Nephron progenitor cell (in vitro differentiated cells): Measurements from ENCODE around the gene SERINC4.

Experiments
- DNase-seq: peaks from one replicate; pipeline ENCODE4 v3.0.0; 2021
- H3K27ac Mint-ChIP-seq: 2 replicates; pipeline ENCODE4 v1.8.0; 2021; ENCODE audit warnings: mild to moderate bottlenecking, moderate library complexity, mixed read lengths
- H3K27me3 Mint-ChIP-seq: 2 replicates; pipeline ENCODE4 v1.8.0; 2021; ENCODE audit warnings: mild to moderate bottlenecking, low read depth, mixed read lengths; ENCODE audit not compliant: poor library complexity
- H3K36me3 Mint-ChIP-seq: 2 replicates; pipeline ENCODE4 v1.8.0; 2021; ENCODE audit warnings: low read depth, mixed read lengths
- H3K4me1 Mint-ChIP-seq: 2 replicates; pipeline ENCODE4 v1.8.0; 2021; ENCODE audit warnings: mixed read lengths
- H3K4me3 Mint-ChIP-seq: 2 replicates; pipeline ENCODE4 v1.8.0; 2021; ENCODE audit warnings: mild to moderate bottlenecking, moderate library complexity, mixed read lengths
- H3K9me3 Mint-ChIP-seq: 2 replicates; pipeline ENCODE4 v1.8.0; 2021; ENCODE audit warnings: mild to moderate bottlenecking, moderate library complexity, mixed read lengths
- TF ChIP-seq, protein P1 (sequence below): fragments of 200-600 bp; sonication (generic); IDR thresholded peaks from 2 replicates; pipeline ENCODE4 v1.5.0; 2021; ENCODE audit warnings: antibody characterized with exemption

SERINC4 gene

DNA sequence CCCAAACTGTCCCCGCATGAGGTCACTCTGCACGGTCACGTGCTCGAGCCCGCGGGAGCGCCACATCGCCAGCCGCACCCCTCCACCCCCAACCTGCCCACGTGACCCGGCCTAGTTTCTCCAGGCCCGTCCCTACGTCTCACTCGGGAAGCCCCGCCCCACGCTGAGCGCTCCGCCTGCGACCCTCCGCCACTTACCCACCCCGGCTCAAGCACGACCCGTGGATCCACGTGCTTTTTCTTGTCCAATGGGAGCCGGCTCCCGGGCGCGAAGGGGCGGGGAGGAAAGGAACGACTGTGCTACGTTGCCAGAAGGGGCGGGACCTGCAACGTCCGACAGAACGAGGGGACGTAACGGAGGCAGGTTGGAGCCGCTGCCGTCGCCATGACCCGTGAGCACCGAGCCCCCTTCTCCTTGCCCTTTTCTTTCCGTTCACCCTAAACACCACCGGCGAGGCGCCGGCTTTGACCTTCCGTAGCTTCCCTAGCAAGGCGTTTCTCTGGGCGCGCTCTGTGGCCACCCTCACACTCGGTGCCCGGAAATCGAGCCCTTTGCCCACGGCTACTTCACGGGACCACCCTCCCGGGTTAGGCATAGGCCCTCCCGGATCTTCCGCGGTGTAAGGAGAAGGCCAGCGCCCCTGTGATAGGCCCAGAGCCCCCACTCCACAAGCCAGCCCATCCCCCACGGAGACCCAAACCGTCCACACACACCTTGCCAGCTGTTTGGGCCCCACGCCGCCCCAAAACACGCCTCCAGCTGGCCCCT, 7.8 kb downstream of the SERINC4 start, which contains the start of gene SERF2:
Gene SERF2, plus strand, starts transcription at position 328 of the 768 bp plus-strand sequence. Its CDS starts 57 bp downstream, at position 385.
- no peaks in the 10 kb centered on the region for H3K27me3 Mint-ChIP-seq

DNA sequence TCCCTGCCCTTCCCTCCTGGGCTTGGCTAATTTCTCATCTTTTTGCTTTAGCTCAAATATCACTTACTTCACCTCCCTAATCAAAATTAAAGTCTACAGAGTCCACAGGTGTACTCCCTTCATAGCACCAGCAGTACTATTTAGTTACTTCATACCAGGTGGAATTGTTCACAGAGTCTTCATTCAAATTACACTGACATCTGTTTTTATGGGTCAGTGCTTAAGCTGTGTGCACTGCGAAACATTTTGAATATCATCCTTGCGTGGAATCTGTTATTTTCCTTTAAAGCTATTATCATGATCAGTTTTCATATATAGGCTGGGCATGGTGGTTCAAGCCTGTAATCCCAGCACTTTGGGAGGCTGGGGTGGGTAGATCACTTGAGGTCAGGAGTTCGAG, 10.6 kb downstream of the SERINC4 start:
- Mint-ChIP-seq H3K9me3 (peaks cover 11% of the 10 kb centered on the region), H3K27ac (peak overlapping the region; percentile 15), H3K27me3 (no peaks in the 10 kb centered on the region), H3K4me1 (peaks cover 23% of the 10 kb centered on the region), H3K4me3 (no peak overlapping the region), H3K36me3 (peaks cover 9% of the 10 kb centered on the region)
- no peak for DNase-seq
- TF ChIP-seq, protein P1, sequence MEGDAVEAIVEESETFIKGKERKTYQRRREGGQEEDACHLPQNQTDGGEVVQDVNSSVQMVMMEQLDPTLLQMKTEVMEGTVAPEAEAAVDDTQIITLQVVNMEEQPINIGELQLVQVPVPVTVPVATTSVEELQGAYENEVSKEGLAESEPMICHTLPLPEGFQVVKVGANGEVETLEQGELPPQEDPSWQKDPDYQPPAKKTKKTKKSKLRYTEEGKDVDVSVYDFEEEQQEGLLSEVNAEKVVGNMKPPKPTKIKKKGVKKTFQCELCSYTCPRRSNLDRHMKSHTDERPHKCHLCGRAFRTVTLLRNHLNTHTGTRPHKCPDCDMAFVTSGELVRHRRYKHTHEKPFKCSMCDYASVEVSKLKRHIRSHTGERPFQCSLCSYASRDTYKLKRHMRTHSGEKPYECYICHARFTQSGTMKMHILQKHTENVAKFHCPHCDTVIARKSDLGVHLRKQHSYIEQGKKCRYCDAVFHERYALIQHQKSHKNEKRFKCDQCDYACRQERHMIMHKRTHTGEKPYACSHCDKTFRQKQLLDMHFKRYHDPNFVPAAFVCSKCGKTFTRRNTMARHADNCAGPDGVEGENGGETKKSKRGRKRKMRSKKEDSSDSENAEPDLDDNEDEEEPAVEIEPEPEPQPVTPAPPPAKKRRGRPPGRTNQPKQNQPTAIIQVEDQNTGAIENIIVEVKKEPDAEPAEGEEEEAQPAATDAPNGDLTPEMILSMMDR = no peak

More for the DNA sequence above, 7.8 kb downstream of the SERINC4 start, which contains the start of gene SERF2:
- Mint-ChIP-seq H3K4me1 (peaks cover 46% of the 10 kb centered on the region), H3K36me3 (peaks cover 33% of the 10 kb centered on the region), H3K27ac (peak within 1 kb of the TSS; percentile 99), H3K4me3 (peak within 1 kb of the TSS; percentile 98), H3K9me3 (peaks cover 5% of the 10 kb centered on the region)
- TF ChIP-seq, protein P1 = no peak
- peak; percentile 99 for DNase-seq

DNA sequence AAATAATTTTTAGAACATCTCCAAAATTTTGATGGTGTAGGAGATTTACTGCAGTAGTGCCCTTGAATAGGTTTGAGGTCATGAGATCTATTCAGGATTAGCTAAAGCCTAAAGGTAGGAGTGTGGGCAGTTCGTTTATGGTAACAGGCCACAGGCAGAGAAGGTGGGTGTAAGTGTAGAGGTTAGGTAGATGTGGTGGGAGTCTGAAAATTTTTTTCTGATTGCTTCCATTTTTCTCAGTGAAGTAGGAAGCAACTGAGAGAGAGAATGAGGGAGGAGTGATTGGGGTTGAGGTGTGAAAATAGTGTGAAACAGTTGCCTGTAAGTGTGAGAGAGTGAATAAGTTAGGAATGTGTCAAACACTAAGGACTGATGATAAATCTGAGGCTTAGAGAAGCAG, 21.0 kb downstream of the SERINC4 start:
- Mint-ChIP-seq H3K36me3 (no peaks in the 10 kb centered on the region), H3K4me1 (no peaks in the 10 kb centered on the region), H3K27ac (no peak overlapping the region), H3K9me3 (peaks cover under 1% of the 10 kb centered on the region), H3K27me3 (peaks cover 29% of the 10 kb centered on the region), H3K4me3 (no peak overlapping the region)
- DNase-seq = no peak
- TF ChIP-seq, protein P1 = no peak

DNA sequence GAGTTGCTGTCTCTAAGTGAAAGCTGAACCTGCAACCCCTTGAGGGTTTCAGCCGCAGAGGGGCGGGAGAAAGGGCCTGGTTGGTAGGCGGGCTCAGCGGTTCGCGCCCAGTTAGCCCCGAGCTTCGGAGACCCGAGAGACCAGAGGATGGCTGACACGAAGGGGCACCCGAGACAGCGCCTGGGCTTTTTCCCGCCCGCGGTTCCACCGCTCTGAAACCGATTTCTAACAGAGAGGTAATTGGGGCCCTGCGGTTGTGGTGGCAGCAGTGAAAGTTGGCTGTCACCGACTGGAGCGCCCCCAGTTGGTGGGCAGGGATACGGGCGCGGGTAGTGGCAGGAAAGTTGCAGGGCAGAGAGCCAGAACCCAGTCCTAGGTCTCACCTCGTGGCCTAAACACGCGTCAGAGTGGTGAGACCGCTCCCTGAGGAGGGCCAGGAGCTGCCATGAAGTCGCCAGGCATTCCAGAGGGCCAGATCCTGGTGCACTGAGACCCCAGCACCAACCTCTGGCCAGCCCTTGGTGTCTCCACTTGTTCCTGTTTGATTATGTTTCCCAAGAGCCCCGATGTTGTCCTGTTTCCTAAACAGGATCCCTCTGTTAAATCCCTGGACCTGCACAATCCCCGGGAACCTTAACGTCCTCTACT, 22.6 kb downstream of the SERINC4 start:
- Mint-ChIP-seq H3K36me3 (peaks cover 7% of the 10 kb centered on the region), H3K4me1 (no peaks in the 10 kb centered on the region), H3K9me3 (no peaks in the 10 kb centered on the region), H3K4me3 (peak overlapping the region; percentile 85), H3K27me3 (peaks cover 36% of the 10 kb centered on the region), H3K27ac (no peak overlapping the region)
- TF ChIP-seq, protein P1 = peak; percentile 43
- peak; percentile 63 for DNase-seq

DNA sequence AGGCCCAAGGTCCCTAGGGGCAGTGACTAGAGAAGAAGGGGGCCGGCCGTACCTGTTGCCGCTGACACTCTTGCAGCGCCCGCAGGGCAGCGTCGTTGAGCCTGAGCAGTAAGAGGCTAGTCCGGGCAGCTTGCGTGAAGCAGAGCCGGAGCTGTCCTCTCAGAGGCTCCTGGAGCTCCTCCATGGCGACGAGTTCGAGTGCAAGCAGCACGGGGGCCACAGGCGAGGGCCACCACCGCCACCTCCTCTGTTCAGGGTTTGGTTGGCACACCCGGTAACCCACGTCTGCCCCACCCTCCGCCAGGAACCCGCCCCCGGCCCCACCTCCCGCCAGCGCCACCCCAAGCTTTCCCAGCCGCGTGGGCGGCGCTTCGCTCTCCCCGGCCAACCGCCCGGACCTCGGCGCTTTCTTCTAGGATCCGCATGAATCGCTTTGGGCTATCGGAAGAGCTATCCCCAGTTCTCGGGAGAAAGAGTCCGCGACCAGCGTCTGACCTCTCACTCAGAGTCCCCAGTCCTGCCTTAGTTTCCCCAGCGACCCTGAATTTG, 23.2 kb downstream of the SERINC4 start, which contains the start of gene ELL3:
Gene ELL3, minus strand, starts transcription at position 249 of the 549 bp plus-strand sequence. Its CDS starts 65 bp downstream, at position 184.
- peaks cover 13% of the 10 kb centered on the region for H3K36me3 Mint-ChIP-seq
- no peak within 1 kb of the TSS for H3K27ac Mint-ChIP-seq
- H3K4me1 Mint-ChIP-seq = no peaks in the 10 kb centered on the region
- H3K4me3 Mint-ChIP-seq = peak within 1 kb of the TSS; percentile 85
- peak; percentile 67 for DNase-seq
- peaks cover 36% of the 10 kb centered on the region for H3K27me3 Mint-ChIP-seq
- H3K9me3 Mint-ChIP-seq = no peaks in the 10 kb centered on the region
- TF ChIP-seq, protein P1 = no peak
